Globus pallidus (tissue), 1 donor: Measurements from ENCODE around the gene ZNF628.

ENCODE experiments used
- DNase-seq: peaks from one replicate; pipeline ENCODE4 v3.0.0-alpha.2; 2015; ENCODE audit warnings: low spot score

Gene ZNF628

GRCh38 chr19:55465460-55466240, 10.8 kb upstream of the ZNF628 start:
- no peak for DNase-seq

DNA sequence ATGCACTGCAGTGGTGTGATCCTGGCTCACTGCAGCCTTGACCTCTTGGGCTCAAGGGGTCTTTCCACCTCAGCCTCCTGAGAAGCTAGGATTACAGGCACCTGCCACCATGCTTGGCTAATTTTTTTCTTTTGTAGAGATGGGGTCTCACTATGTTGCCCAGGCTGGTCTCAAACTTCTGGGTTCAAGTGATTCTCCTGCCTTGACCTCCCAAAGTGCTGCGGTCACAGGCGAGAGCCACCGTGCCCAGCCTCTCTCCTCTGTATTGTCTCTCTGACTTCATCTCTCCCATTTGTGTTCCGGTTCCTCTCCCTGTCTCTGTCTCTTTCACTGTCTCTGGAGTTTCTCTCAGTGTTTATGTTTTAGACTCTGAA, 10.2 kb upstream of the ZNF628 start:
- DNase-seq, result no peak

GRCh38 chr19:55467236-55468053, 9.0 kb upstream of the ZNF628 start:
- no peak for DNase-seq

- no peak for DNase-seq
Observed at GRCh38 chr19:55468054-55468393, 8.4 kb upstream of the ZNF628 start.

- no peak for DNase-seq
Observed at GRCh38 chr19:55471266-55471665, 5.2 kb upstream of the ZNF628 start.

DNA sequence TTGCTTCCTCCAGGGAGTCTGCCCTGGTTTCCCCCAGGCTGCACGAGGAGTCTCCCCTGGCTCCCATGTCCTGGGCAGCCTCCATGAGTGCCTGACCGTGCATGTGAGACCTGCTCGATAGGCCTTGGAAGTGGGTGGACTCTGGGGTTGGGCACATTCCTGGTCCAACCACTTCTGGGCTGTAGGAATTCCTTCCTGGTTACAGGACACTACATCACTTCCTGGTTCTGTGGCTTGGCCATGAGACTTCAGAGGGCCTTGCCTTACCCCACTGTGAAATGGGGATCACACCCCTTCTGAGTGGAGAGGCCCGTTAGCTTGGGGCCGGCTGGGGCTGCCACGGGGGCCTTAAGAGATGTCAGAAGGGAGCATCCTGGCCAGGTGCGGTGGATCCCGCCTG, 4.0 kb upstream of the ZNF628 start:
- no peak for DNase-seq

- no peak for DNase-seq
Observed at GRCh38 chr19:55473225-55474012, 3.0 kb upstream of the ZNF628 start.

DNA sequence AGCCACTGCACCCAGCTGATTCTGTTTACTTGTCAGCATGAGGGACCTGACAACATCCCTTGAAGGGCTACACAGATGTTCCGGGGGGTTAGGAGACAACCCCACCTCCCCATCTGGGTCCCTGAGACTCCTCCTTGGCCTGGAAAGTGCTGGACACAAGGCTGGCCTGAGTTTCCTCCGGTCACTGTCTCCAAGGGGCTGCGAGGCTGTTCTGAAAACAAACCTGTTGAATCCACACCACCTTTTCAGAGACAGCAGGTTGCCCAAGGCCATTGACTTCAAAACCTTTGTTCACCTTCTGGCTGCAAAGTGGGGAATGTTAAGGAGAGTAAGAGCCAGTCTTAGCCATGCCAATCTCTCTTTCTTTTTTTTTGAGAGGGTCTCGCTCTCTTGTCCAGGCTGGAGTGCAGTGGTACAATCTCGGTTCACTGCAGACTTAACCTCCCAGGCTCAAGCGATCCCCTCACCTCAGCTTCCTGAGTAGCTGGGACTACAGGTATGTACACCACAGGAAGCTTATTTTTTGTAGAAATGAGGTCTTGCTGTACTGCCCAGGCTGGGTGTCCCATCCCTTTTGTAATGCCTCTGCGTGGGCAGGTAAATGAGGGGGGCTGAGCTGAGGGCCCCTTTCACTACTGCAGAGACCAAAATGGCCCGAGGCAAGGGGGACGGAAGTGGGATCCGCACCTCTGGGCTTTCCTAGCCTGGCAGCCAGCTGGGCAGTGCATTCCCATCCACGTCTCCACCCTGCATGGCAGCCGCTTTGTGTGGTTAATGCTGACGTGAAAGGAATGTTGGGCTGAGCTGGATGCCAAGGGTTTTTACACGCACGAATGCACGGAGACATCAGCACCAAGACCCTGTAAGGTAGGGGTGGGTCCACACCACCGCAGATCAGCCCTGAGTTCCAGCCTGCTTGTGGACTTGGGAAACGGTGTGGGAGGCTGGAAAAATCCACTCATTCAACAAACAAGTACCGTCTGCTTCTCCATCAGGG, 1.9 kb upstream of the ZNF628 start:
- no peak for DNase-seq

DNA sequence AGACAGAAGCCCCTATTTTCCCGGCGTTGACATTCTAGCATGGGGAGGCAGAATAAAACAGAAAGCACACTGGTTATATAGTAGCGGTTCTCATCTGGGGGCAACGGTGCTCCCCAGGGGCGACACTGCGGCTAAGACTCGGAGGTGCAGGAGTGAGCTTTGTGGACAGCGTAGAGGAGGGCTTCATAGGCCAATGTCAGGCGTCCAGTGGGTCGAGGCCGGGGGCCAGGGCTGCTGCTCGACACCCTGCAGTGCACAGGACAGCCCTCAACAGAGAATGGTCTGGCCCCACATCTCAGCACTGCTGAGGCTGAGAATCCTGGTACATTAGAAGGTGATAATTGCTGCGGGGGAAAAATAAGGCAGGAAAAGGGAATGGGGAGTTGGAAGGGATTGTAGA, 1.5 kb downstream of the ZNF628 start:
- no peak for DNase-seq

DNA sequence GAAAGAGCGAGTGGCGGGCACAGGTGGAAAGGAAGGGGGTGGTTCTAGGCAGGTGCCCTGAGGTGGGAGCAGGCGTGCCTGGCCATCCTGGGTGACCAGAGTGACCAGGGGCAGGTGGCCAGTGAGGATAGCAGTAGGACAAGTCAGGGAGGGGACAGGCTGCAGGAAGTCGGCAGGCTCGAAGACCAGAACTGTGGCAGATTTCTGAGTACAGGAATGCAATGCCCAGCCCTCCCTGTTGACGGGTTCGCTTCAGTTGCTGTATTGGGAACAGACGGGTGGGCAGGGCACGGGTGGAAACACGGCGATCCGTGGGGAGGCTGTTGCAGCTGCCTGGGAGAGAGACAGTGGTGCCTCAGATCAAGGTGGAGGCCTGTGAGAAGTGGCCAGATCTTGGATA, 1.9 kb downstream of the ZNF628 start:
- no peak for DNase-seq

DNA sequence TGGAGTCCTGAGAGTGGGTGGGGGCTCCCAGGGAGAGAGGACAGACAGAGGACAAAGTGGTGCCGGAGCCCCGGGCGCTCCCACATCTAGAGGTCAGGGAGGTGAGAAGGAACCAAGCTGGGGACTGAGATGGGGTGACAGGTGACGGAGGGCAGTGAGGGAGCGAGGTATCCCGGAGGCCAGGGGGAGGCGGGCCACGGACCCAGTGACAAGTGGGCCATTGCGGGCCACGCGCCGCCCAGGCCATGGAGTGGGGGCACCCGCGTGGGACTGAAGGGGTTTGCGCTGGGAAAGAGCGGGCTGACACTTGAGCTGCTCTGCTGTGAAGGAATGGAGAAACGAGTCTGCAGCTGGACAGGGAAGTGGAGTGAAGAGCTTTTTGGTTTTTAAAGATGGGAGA, 2.6 kb downstream of the ZNF628 start:
- no peak for DNase-seq

GRCh38 chr19:55479451-55480230, 3.2 kb downstream of the ZNF628 start:
- no peak for DNase-seq

DNA sequence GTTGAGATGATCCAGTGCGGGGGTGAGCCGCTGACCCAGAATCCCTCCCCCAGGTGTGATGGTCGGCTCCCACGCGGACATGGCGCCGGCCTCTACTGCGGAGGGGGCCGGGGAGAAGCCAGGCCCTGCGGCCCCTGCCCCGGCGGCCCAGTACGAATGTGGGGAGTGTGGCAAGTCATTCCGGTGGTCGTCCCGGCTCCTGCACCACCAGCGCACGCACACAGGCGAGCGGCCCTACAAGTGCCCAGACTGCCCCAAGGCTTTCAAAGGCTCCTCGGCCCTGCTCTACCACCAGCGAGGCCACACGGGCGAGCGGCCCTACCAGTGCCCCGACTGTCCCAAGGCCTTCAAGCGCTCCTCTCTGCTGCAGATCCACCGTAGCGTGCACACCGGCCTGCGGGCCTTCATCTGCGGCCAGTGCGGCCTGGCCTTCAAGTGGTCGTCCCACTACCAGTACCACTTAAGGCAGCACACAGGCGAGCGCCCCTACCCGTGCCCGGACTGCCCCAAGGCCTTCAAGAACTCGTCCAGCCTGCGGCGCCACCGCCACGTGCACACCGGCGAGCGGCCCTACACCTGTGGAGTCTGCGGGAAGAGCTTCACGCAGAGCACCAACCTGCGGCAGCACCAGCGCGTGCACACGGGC, 4.9 kb downstream of the ZNF628 start:
- no peak for DNase-seq

GRCh38 chr19:55481794-55482155, 5.4 kb downstream of the ZNF628 start:
- no peak for DNase-seq

GRCh38 chr19:55482156-55482961, 5.9 kb downstream of the ZNF628 start:
- no peak for DNase-seq

- no peak for DNase-seq
Observed at GRCh38 chr19:55482967-55483705, 6.7 kb downstream of the ZNF628 start.

- DNase-seq, result no peak
Observed at GRCh38 chr19:55483706-55484592, 7.5 kb downstream of the ZNF628 start.
